GM10248 (cell line): Measurements from ENCODE around the gene PSMD14.
"Not testable (repeated sequence)": the region's sequence is repeated elsewhere in the genome, so short reads cannot be mapped to it uniquely, and the experiment has no call there.

Experiments
- CTCF ChIA-PET: fragments of 300-600 bp; sonication (Branson Sonifier 250); formaldehyde crosslinking; extraction: SDS; loops from one replicate; lab custom pipeline; 2021; ENCODE audit warnings: antibody characterized with exemption; lab: Yijun Ruan, JAX
- POLR2A ChIA-PET: fragments of 350-650 bp; sonication (Branson Sonifier 250); formaldehyde crosslinking; extraction: SDS; loops from one replicate; lab custom pipeline; 2020; ENCODE audit warnings: antibody characterized with exemption; lab: Yijun Ruan, JAX
- DNase-seq: peaks from one replicate; pipeline ENCODE4 v3.0.0; 2012; ENCODE audit errors: extremely low spot score
- CTCF ChIP-seq: IDR thresholded peaks from 2 replicates; pipeline ENCODE4 v1.5.1; 2012; ENCODE audit warnings: mild to moderate bottlenecking, low read depth; ENCODE audit errors: extremely low read depth, missing control alignments, control extremely low read depth

Gene PSMD14

GRCh38 chr2:161353543-161353942 lies 45.3 kb downstream of the PSMD14 start:
- DNase-seq = no peak
- ChIA-PET CTCF (interaction anchor here (1.0 to 1.3 kb wide), 2 partner anchors 9 to 71 kb away, joined by 3 to 4 read pairs; no protein-coding TSS in a partner anchor), POLR2A (no interaction called here)
- TF ChIP-seq CTCF = no peak

- TF ChIP-seq CTCF = no peak
- DNase-seq = no peak
- POLR2A ChIA-PET = no interaction called here
- CTCF ChIA-PET = interaction anchor here (1.3 kb wide), 1 partner anchor 9 kb away, joined by 4 read pairs; no protein-coding TSS in a partner anchor
Measured at GRCh38 chr2:161354106-161354505, 45.9 kb downstream of the PSMD14 start.

- ChIA-PET CTCF (no interaction called here), POLR2A (no interaction called here)
- DNase-seq = no peak
- TF ChIP-seq CTCF = no peak
Measured at GRCh38 chr2:161355106-161355505, 46.9 kb downstream of the PSMD14 start.

- TF ChIP-seq CTCF = no peak
- CTCF ChIA-PET = no interaction called here
- DNase-seq = no peak
- POLR2A ChIA-PET = no interaction called here
Measured at GRCh38 chr2:161355983-161356382, 47.8 kb downstream of the PSMD14 start.

- TF ChIP-seq CTCF = no peak
- CTCF ChIA-PET = interaction anchor here (0.9 kb wide), 1 partner anchor 16 kb away, joined by 3 read pairs; no protein-coding TSS in a partner anchor
- no peak for DNase-seq
- POLR2A ChIA-PET = no interaction called here
Measured at GRCh38 chr2:161357097-161357496, 48.9 kb downstream of the PSMD14 start.

GRCh38 chr2:161358838-161359237 lies 50.6 kb downstream of the PSMD14 start:
- TF ChIP-seq CTCF = no peak
- POLR2A ChIA-PET = no interaction called here
- DNase-seq = no peak
- CTCF ChIA-PET = interaction anchor here (0.8 to 1.3 kb wide), 4 partner anchors 12 to 259 kb away, joined by 3 read pairs; no protein-coding TSS in a partner anchor

- POLR2A ChIA-PET = interaction anchor here (0.6 kb wide), 1 partner anchor 25 kb away, joined by 5 read pairs; no protein-coding TSS in a partner anchor
- DNase-seq = not testable (repeated sequence)
- CTCF ChIA-PET = interaction anchor here (1.2 to 1.4 kb wide), 3 partner anchors 10 to 137 kb away, joined by 3 read pairs; no protein-coding TSS in a partner anchor
Measured at GRCh38 chr2:161360095-161360654, 52.0 kb downstream of the PSMD14 start.
